Activated CD4-positive, alpha-beta T cell treated with anti-CD3 and anti-CD28 coated beads, Interleukin-2, amount 10 ng/mL, durations not matched to agents 24 days and 14 days (primary cell): ENCODE measurements around the gene TBC1D10A. TPM values are rescaled to one million over a fixed set of nuclear protein-coding genes. Genes with fewer than 3 reads are reported as not detected.

ENCODE experiments used
- total RNA-seq: library from RNA; stranded (reverse); gene quantifications from 2 replicates; pipeline ENCODE4 v1.2.3, GENCODE V29; 2022

The TBC1D10A gene
- total RNA-seq, 1 donor from 2014 or later: 18.9 TPM

Other genes with a start within 250 kb of the TBC1D10A start
- not detected in 2 replicates for gene HORMAD2, start 246.5 kb downstream of the TBC1D10A start, total RNA-seq
- gene LIF, start 80.2 kb downstream of the TBC1D10A start, total RNA-seq: 509 and 511 TPM in 2 replicates
- gene OSM, start 60.1 kb downstream of the TBC1D10A start, total RNA-seq: 61.0 and 62.8 TPM in 2 replicates
- gene CASTOR1, start 37.4 kb downstream of the TBC1D10A start, total RNA-seq: 4.7 and 7.3 TPM in 2 replicates
- gene SF3A1, start 30.0 kb upstream of the TBC1D10A start, total RNA-seq: 314 and 319 TPM in 2 replicates
- gene CCDC157, start 30.1 kb upstream of the TBC1D10A start, total RNA-seq: 2.9 and 3.2 TPM in 2 replicates
- 10.4 and 15.2 TPM in 2 replicates for gene RNF215, start 60.5 kb upstream of the TBC1D10A start, total RNA-seq
- 25.1 and 26.7 TPM in 2 replicates for gene SEC14L2, start 70.1 kb upstream of the TBC1D10A start, total RNA-seq
- gene MTFP1, start 98.8 kb upstream of the TBC1D10A start, total RNA-seq: 79.3 and 80.5 TPM in 2 replicates
- not detected in 2 replicates for gene SEC14L3, start 145.1 kb upstream of the TBC1D10A start, total RNA-seq
- not detected in 2 replicates for gene SEC14L4, start 178.8 kb upstream of the TBC1D10A start, total RNA-seq
- not detected in 2 replicates for gene SEC14L6, start 219.8 kb upstream of the TBC1D10A start, total RNA-seq
- not detected in 2 replicates for gene GAL3ST1, start 247.7 kb upstream of the TBC1D10A start, total RNA-seq